CD14-positive monocyte (primary cell): ENCODE data around the gene GDF11. TPM values are rescaled to one million over a fixed set of nuclear protein-coding genes. Genes with fewer than 3 reads are reported as not detected.

Source experiments
- DNase-seq, 3 donors: peaks; one replicate each; pipeline ENCODE4 v3.0.0-alpha.2; 2011 to 2022
- H2AFZ ChIP-seq: 2 replicates; pipeline ENCODE4 v1.6.0; 2012; ENCODE audit warnings: mild to moderate bottlenecking, low read depth, low read length, inconsistent platforms; ENCODE audit not compliant: insufficient read depth, poor library complexity, severe bottlenecking
- H3K27ac ChIP-seq, 2 donors: 1 replicate in 1 of 2; 2 replicates in 1 of 2; pipeline ENCODE4 v1.5.1; 2012 to 2013; ENCODE audit warnings: low read length in 2 of 2, control low read depth in 1 of 2, inconsistent platforms in 1 of 2, low read depth in 1 of 2, mild to moderate bottlenecking in 1 of 2
- H3K27me3 ChIP-seq, 2 donors: one replicate each; pipeline versions ENCODE4 v1.6.0 to v1.6.1; 2011 to 2013; ENCODE audit warnings: low read length in 2 of 2; ENCODE audit not compliant: control insufficient read depth in 2 of 2, insufficient read depth in 2 of 2
- H3K36me3 ChIP-seq, 2 donors: replicated peaks in 1 of 2; 1 replicate in 1 of 2; 2 replicates in 1 of 2; pipeline versions ENCODE4 v1.5.1 to v1.6.1; 2012 to 2013; ENCODE audit warnings: low read length in 2 of 2, control low read depth in 1 of 2, inconsistent platforms in 1 of 2, mild to moderate bottlenecking in 1 of 2; ENCODE audit not compliant: insufficient read depth in 2 of 2, control insufficient read depth in 1 of 2
- H3K4me1 ChIP-seq, 2 donors: 1 replicate in 1 of 2; 2 replicates in 1 of 2; pipeline versions ENCODE4 v1.5.1 to v1.6.1; 2012 to 2013; ENCODE audit warnings: low read length in 2 of 2, control low read depth in 1 of 2, inconsistent platforms in 1 of 2, mild to moderate bottlenecking in 1 of 2, moderate library complexity in 1 of 2; ENCODE audit not compliant: insufficient read depth in 2 of 2, control insufficient read depth in 1 of 2
- H3K4me2 ChIP-seq: replicated peaks from 2 replicates; pipeline ENCODE3; 2012; ENCODE audit warnings: low read length, moderate library complexity, mild to moderate bottlenecking; ENCODE audit not compliant: poor library complexity, severe bottlenecking; ENCODE audit errors: extremely low read depth
- H3K4me3 ChIP-seq, 3 experiments: fragments of 200-600 bp in 1 of 3; sonication (generic) in 1 of 3; replicated peaks in 1 of 3; 1 replicate in 2 of 3; 2 replicates in 1 of 3; pipeline ENCODE4 v1.5.1; 2011 to 2013; ENCODE audit warnings: low read length in 3 of 3, mild to moderate bottlenecking in 3 of 3, control low read depth in 2 of 3, low read depth in 2 of 3, inconsistent platforms in 1 of 3, moderate library complexity in 1 of 3
- H3K79me2 ChIP-seq: 2 replicates; pipeline ENCODE4 v1.6.0; 2012; ENCODE audit warnings: mild to moderate bottlenecking, control low read depth, inconsistent platforms, low read length, moderate library complexity; ENCODE audit not compliant: insufficient read depth
- H3K9ac ChIP-seq: 2 replicates; pipeline ENCODE4 v1.6.0; 2017; ENCODE audit warnings: low read length, mild to moderate bottlenecking; ENCODE audit not compliant: insufficient read depth, poor library complexity, severe bottlenecking
- H3K9me3 ChIP-seq, 2 donors: replicated peaks in 1 of 2; 1 replicate in 1 of 2; 2 replicates in 1 of 2; pipeline versions ENCODE4 v1.5.1 to v1.6.1; 2012 to 2013; ENCODE audit warnings: low read length in 2 of 2, control low read depth in 1 of 2; ENCODE audit not compliant: control insufficient read depth in 1 of 2, insufficient read depth in 1 of 2
- H4K20me1 ChIP-seq: 2 replicates; pipeline ENCODE4 v1.6.0; 2012; ENCODE audit warnings: mild to moderate bottlenecking, low read length, control low read depth, moderate library complexity; ENCODE audit not compliant: insufficient read depth
- H3K27ac Mint-ChIP-seq, 7 donors: one replicate each; pipeline ENCODE4 v1.8.0; 2020; ENCODE audit warnings: mild to moderate bottlenecking in 7 of 7, mixed read lengths in 7 of 7, moderate library complexity in 6 of 7, inconsistent platforms in 2 of 7
- H3K27me3 Mint-ChIP-seq, 3 donors: one replicate each; pipeline ENCODE4 v1.8.0; 2021 to 2022; ENCODE audit warnings: low read depth in 3 of 3, mild to moderate bottlenecking in 3 of 3, mixed read lengths in 3 of 3, moderate library complexity in 3 of 3, inconsistent platforms in 1 of 3
- H3K36me3 Mint-ChIP-seq, 2 donors: one replicate each; pipeline ENCODE4 v1.8.0; 2020; ENCODE audit warnings: mixed read lengths in 2 of 2, inconsistent platforms in 1 of 2, mild to moderate bottlenecking in 1 of 2
- H3K4me1 Mint-ChIP-seq: one replicate; pipeline ENCODE4 v1.8.0; 2020; ENCODE audit warnings: mild to moderate bottlenecking, mixed read lengths
- H3K4me3 Mint-ChIP-seq, 2 donors: one replicate each; pipeline ENCODE4 v1.8.0; 2020; ENCODE audit warnings: mild to moderate bottlenecking in 2 of 2, mixed read lengths in 2 of 2, moderate library complexity in 1 of 2
- H3K9me3 Mint-ChIP-seq, 7 donors: one replicate each; pipeline ENCODE4 v1.8.0; 2020 to 2022; ENCODE audit warnings: mixed read lengths in 7 of 7, mild to moderate bottlenecking in 6 of 7, moderate library complexity in 6 of 7, inconsistent platforms in 2 of 7
- whole genome bisulfite sequencing: methylation state at CpG from one replicate; pipeline ENCODE4 v1.1.5; 2013; ENCODE audit warnings: missing lambda C conversion rate; ENCODE audit not compliant: insufficient coverage; 5-methylcytosine and 5-hydroxymethylcytosine counted together
- intact Hi-C, 2 donors: fragments of 100-400 bp; cut with micrococcal nuclease; formaldehyde crosslinking; loops; one replicate each; pipeline versions ENCODE4 v1.15.0 to v1.15.1; 2023
- polyA plus RNA-seq, 3 donors: library from polyadenylated mRNA; depleted of rRNA in 1 of 3; unstranded in 2 of 3; stranded (reverse) in 1 of 3; fragments of 300-500 nt in 2 of 3; fragments of >200 nt in 1 of 3; fragmentation: Illumina TruSeq in 2 of 3; gene quantifications; 1 replicate in 2 of 3; 2 replicates in 1 of 3; pipeline ENCODE4 v1.2.3, GENCODE V29; 2012 to 2021
- TF ChIP-seq, protein P1 (sequence below): fragments of 200-600 bp; IDR thresholded peaks from one replicate; pipeline ENCODE4 v1.8.0; 2022; ENCODE audit warnings: antibody characterized with exemption, mild to moderate bottlenecking

Gene GDF11
- polyA plus RNA-seq, 3 donors = 0.08 to 0.09 (median 0.09) TPM

DNA sequence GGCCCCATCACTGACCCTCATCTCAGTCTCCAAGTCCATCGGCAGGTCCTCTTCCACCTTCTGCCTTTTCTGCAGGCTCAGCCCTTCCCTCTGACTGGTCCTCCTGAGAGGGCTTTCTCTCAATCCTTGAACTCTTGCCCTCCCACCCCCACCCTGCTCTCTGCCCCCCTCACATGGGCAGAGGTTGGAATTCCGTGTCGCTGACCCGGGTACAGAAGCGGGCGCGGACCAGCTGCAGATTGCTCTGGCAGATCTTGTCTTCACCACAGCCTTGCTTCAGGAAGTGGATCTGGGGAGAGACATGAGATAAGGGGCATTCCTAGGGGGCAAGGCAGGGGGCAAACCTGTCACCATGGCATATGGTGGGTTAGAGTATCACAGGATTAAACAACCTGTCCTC, 47.6 kb upstream of the GDF11 start:
- WGBS = 100% methylated on average over 1 of the region's 7 CpGs
- TF ChIP-seq, protein P1, sequence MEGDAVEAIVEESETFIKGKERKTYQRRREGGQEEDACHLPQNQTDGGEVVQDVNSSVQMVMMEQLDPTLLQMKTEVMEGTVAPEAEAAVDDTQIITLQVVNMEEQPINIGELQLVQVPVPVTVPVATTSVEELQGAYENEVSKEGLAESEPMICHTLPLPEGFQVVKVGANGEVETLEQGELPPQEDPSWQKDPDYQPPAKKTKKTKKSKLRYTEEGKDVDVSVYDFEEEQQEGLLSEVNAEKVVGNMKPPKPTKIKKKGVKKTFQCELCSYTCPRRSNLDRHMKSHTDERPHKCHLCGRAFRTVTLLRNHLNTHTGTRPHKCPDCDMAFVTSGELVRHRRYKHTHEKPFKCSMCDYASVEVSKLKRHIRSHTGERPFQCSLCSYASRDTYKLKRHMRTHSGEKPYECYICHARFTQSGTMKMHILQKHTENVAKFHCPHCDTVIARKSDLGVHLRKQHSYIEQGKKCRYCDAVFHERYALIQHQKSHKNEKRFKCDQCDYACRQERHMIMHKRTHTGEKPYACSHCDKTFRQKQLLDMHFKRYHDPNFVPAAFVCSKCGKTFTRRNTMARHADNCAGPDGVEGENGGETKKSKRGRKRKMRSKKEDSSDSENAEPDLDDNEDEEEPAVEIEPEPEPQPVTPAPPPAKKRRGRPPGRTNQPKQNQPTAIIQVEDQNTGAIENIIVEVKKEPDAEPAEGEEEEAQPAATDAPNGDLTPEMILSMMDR = no peak
- Histone ChIP-seq H4K20me1 (no peaks in the 10 kb centered on the region), H3K27me3 (no peaks in the 10 kb centered on the region), H3K4me2 (no peak overlapping the region), H3K36me3 (no peaks in the 10 kb centered on the region), H3K9ac (no peak overlapping the region), H3K27ac (no peak overlapping the region), H3K9me3 (no peaks in the 10 kb centered on the region), H3K79me2 (no peaks in the 10 kb centered on the region), H2AFZ (no peak overlapping the region), H3K4me1 (no peaks in the 10 kb centered on the region), H3K4me3 (no peak overlapping the region)
- no peak for DNase-seq
- no peak overlapping the region for H3K4me3 Mint-ChIP-seq
- H3K27me3 Mint-ChIP-seq = peaks cover 5 to 7% (median 7%) of the 10 kb centered on the region in 3 donors
- intact Hi-C loops = no loop called here
- peaks cover 2 to 8% of the 10 kb centered on the region in 2 donors for H3K36me3 Mint-ChIP-seq
- no peak overlapping the region for H3K27ac Mint-ChIP-seq
- peaks cover under 1% of the 10 kb centered on the region for H3K4me1 Mint-ChIP-seq
- peaks cover 0 to 3% (median 0%) of the 10 kb centered on the region in 7 donors for H3K9me3 Mint-ChIP-seq

DNA sequence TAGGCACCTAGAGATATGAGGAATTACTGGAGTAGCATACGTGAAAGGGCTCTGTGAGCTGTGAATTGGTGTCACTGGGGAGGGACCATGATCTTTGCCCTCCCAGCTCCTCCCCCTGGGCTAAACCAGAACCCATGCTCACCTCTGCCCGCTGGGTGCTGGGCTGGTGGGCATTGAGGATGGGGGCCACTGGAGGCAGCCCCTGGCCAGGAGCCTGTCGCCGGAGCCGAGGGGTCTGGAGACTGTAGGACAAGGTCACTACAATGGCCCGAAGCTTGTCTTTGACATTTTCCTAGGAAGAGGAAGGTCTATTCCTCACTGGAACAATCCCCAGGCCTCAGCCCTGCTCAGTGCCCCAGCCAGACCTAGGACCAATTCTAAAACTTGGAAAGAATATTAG, 46.8 kb upstream of the GDF11 start:
- peaks cover 0 to 3% (median 0%) of the 10 kb centered on the region in 7 donors for H3K9me3 Mint-ChIP-seq
- H3K36me3 Mint-ChIP-seq = peaks cover 2 to 8% of the 10 kb centered on the region in 2 donors
- peaks cover 7% of the 10 kb centered on the region for H3K4me1 Mint-ChIP-seq
- peaks cover 0 to 3% of the 10 kb centered on the region in 2 donors for H3K4me1 ChIP-seq
- no peak overlapping the region for H3K4me2 ChIP-seq
- DNase-seq = no peak
- WGBS = no CpG with 5 or more reads among the region's 6 CpGs
- no peaks in the 10 kb centered on the region for H3K9me3 ChIP-seq
- intact Hi-C loops = no loop called here
- H3K27me3 Mint-ChIP-seq = peaks cover 5 to 7% (median 7%) of the 10 kb centered on the region in 3 donors
- H3K27me3 ChIP-seq = no peaks in the 10 kb centered on the region
- no peaks in the 10 kb centered on the region for H3K79me2 ChIP-seq
- no peaks in the 10 kb centered on the region for H4K20me1 ChIP-seq
- H3K36me3 ChIP-seq = no peaks in the 10 kb centered on the region
- no peak overlapping the region for H3K27ac ChIP-seq
- H3K9ac ChIP-seq = no peak overlapping the region
- no peak overlapping the region for H2AFZ ChIP-seq
- H3K4me3 Mint-ChIP-seq = no peak overlapping the region
- no peak overlapping the region for H3K4me3 ChIP-seq
- no peak overlapping the region for H3K27ac Mint-ChIP-seq
- TF ChIP-seq, protein P1 = no peak
